ENCODE results near the gene SORL1.

The SORL1 gene

DNA sequence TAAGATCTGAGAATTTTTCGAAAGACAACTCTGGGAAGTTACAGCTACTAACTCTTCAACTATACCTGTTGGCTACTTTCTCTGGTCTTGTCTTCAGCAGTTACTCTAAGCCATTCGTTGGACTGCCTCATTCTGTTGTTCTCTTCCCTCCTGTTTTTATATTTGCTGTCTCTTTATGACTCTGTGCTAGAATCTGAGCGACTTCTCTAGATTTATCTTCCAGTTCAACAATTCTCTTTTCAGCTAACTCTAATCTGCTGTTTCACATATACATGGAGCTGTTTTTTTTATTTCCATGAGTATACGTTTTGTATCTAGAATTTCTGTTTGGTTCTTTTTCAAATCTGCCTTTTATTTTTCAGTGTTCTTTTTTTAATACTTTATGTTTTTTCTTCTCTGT is 128.0 kb downstream of the SORL1 start:
- no peak overlapping the region for H3K27ac ChIP-seq
- H3K4me2 ChIP-seq (ENCODE audit: low read length), result no peak overlapping the region
- H3K9me3 ChIP-seq (ENCODE audit: control insufficient read depth, low read length), result no peaks in the 10 kb centered on the region
- TF ChIP-seq, protein P1, sequence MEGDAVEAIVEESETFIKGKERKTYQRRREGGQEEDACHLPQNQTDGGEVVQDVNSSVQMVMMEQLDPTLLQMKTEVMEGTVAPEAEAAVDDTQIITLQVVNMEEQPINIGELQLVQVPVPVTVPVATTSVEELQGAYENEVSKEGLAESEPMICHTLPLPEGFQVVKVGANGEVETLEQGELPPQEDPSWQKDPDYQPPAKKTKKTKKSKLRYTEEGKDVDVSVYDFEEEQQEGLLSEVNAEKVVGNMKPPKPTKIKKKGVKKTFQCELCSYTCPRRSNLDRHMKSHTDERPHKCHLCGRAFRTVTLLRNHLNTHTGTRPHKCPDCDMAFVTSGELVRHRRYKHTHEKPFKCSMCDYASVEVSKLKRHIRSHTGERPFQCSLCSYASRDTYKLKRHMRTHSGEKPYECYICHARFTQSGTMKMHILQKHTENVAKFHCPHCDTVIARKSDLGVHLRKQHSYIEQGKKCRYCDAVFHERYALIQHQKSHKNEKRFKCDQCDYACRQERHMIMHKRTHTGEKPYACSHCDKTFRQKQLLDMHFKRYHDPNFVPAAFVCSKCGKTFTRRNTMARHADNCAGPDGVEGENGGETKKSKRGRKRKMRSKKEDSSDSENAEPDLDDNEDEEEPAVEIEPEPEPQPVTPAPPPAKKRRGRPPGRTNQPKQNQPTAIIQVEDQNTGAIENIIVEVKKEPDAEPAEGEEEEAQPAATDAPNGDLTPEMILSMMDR (IDR thresholded peaks at IDR 0.05), result no peak
- no peak overlapping the region for H2AFZ ChIP-seq
- H3K27me3 ChIP-seq (ENCODE audit: control insufficient read depth, insufficient read depth, low read length), result no peaks in the 10 kb centered on the region
- H3K9ac ChIP-seq, result no peak overlapping the region
- no peak overlapping the region for H3K4me3 ChIP-seq (ENCODE audit: low read depth, low read length)
- H3K36me3 ChIP-seq (ENCODE audit: control insufficient read depth, insufficient read depth, low read length), result no peaks in the 10 kb centered on the region
- no peaks in the 10 kb centered on the region for H3K79me2 ChIP-seq
- no peaks in the 10 kb centered on the region for H3K4me1 ChIP-seq

- no peak overlapping the region for H3K9ac ChIP-seq
- H3K4me3 ChIP-seq (ENCODE audit: low read depth, low read length), result no peak overlapping the region
- no peaks in the 10 kb centered on the region for H3K27me3 ChIP-seq (ENCODE audit: control insufficient read depth, insufficient read depth, low read length)
- H3K4me2 ChIP-seq (ENCODE audit: low read length), result no peak overlapping the region
- H3K36me3 ChIP-seq (ENCODE audit: control insufficient read depth, insufficient read depth, low read length), result no peaks in the 10 kb centered on the region
- H3K27ac ChIP-seq, result no peak overlapping the region
- H3K4me1 ChIP-seq, result no peaks in the 10 kb centered on the region
- no peaks in the 10 kb centered on the region for H3K79me2 ChIP-seq
- no peak overlapping the region for H2AFZ ChIP-seq
- TF ChIP-seq, protein P1 (IDR thresholded peaks at IDR 0.05), result no peak
- no peaks in the 10 kb centered on the region for H3K9me3 ChIP-seq (ENCODE audit: control insufficient read depth, low read length)
These were observed 129.5 kb downstream of the SORL1 start for GRCh38 chr11:121581607-121582006.

DNA sequence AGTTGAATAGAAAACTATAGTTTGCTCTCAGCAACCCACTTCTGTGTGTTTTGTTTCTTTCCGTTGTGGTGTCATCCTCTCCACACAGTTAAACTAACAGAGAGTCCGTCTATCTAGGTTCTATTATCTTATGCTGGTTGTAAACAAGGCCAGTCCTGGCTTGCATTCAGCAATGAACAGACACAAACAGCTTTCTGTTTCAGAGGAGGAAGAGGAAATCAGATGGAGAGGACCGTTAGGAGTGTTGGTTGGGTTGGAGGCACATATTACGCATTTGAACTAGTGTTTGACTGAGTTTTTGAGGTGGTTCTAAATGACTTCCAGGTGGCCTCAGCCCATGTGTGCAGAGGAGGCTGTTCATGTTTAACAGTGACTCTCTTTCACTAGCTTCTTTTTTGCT is 130.2 kb downstream of the SORL1 start:
- Histone ChIP-seq H3K4me1 (no peaks in the 10 kb centered on the region), H3K4me2 (ENCODE audit: low read length) (no peak overlapping the region), H3K27ac (no peak overlapping the region), H3K36me3 (ENCODE audit: control insufficient read depth, insufficient read depth, low read length) (no peaks in the 10 kb centered on the region), H2AFZ (no peak overlapping the region), H3K9me3 (ENCODE audit: control insufficient read depth, low read length) (no peaks in the 10 kb centered on the region), H3K9ac (no peak overlapping the region), H3K79me2 (no peaks in the 10 kb centered on the region), H3K4me3 (ENCODE audit: low read depth, low read length) (no peak overlapping the region), H3K27me3 (ENCODE audit: control insufficient read depth, insufficient read depth, low read length) (no peaks in the 10 kb centered on the region)
- TF ChIP-seq, protein P1 (IDR thresholded peaks at IDR 0.05), result no peak

GRCh38 chr11:121583825-121584224 is 131.7 kb downstream of the SORL1 start:
- TF ChIP-seq, protein P1 (IDR thresholded peaks at IDR 0.05), result no peak
- Histone ChIP-seq H3K27ac (no peak overlapping the region), H3K79me2 (no peaks in the 10 kb centered on the region), H2AFZ (no peak overlapping the region), H3K4me3 (ENCODE audit: low read depth, low read length) (no peak overlapping the region), H3K36me3 (ENCODE audit: control insufficient read depth, insufficient read depth, low read length) (no peaks in the 10 kb centered on the region), H3K4me2 (ENCODE audit: low read length) (no peak overlapping the region), H3K27me3 (ENCODE audit: control insufficient read depth, insufficient read depth, low read length) (no peaks in the 10 kb centered on the region), H3K4me1 (no peaks in the 10 kb centered on the region), H3K9me3 (ENCODE audit: control insufficient read depth, low read length) (no peaks in the 10 kb centered on the region), H3K9ac (no peak overlapping the region)

DNA sequence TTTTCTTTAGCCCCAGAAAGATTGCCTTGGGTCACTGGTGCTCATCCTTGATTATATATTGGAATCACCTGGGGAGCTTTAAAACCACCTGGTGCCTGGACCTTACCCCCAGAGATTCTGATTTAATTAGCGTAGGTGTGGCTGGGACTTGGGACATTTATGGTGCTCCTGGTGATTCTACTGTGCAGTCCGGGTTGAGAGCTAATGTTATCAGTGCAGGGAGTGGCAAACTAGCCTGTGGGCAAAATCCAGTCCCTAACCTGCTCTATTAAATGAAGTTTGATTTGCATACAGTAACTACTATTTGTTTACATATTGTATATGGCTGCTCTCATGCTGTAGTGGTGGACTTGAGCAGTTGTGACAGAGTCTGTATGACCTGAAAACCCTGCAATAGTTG is 134.6 kb downstream of the SORL1 start:
- Histone ChIP-seq H3K9me3 (ENCODE audit: control insufficient read depth, low read length) (no peaks in the 10 kb centered on the region), H3K4me1 (no peaks in the 10 kb centered on the region), H2AFZ (no peak overlapping the region), H3K4me2 (ENCODE audit: low read length) (no peak overlapping the region), H3K27ac (no peak overlapping the region), H3K27me3 (ENCODE audit: control insufficient read depth, insufficient read depth, low read length) (no peaks in the 10 kb centered on the region), H3K4me3 (ENCODE audit: low read depth, low read length) (no peak overlapping the region), H3K9ac (no peak overlapping the region), H3K36me3 (ENCODE audit: control insufficient read depth, insufficient read depth, low read length) (no peaks in the 10 kb centered on the region), H3K79me2 (no peaks in the 10 kb centered on the region)
- TF ChIP-seq, protein P1 (IDR thresholded peaks at IDR 0.05), result no peak
